Raji (cell line): Measurements from ENCODE around the gene NCK2.

Experiments used
- POLR2A ChIP-seq: IDR thresholded peaks from 2 replicates; pipeline ENCODE4 v1.6.1; 2011; ENCODE audit warnings: low read depth, low read length, control low read depth; ENCODE audit not compliant: insufficient read depth

NCK2 gene

GRCh38 chr2:105788670-105789290 is 44.1 kb downstream of the NCK2 start:
- TF ChIP-seq POLR2A, result no peak

- TF ChIP-seq POLR2A, result no peak
Observed at GRCh38 chr2:105789745-105790460, 45.2 kb downstream of the NCK2 start.

GRCh38 chr2:105790461-105791149 is 45.9 kb downstream of the NCK2 start:
- TF ChIP-seq POLR2A, result no peak

GRCh38 chr2:105791229-105791628 is 46.5 kb downstream of the NCK2 start:
- no peak for TF ChIP-seq POLR2A

GRCh38 chr2:105792561-105792960 is 47.8 kb downstream of the NCK2 start:
- TF ChIP-seq POLR2A, result no peak

GRCh38 chr2:105793196-105793975 is 48.7 kb downstream of the NCK2 start:
- no peak for TF ChIP-seq POLR2A

GRCh38 chr2:105794926-105795574 is 50.3 kb downstream of the NCK2 start:
- TF ChIP-seq POLR2A, result no peak

- no peak for TF ChIP-seq POLR2A
Observed at GRCh38 chr2:105795575-105795934, 50.8 kb downstream of the NCK2 start.

- TF ChIP-seq POLR2A, result no peak
Observed at GRCh38 chr2:105796131-105796638, 51.5 kb downstream of the NCK2 start.

GRCh38 chr2:105796791-105797190 is 52.1 kb downstream of the NCK2 start:
- no peak for TF ChIP-seq POLR2A

GRCh38 chr2:105797298-105797819 is 52.6 kb downstream of the NCK2 start:
- no peak for TF ChIP-seq POLR2A

- TF ChIP-seq POLR2A, result no peak
Observed at GRCh38 chr2:105798595-105798994, 53.9 kb downstream of the NCK2 start.

GRCh38 chr2:105800036-105800713 is 55.5 kb downstream of the NCK2 start:
- no peak for TF ChIP-seq POLR2A
